HTERT RPE-1 (cell line): ENCODE measurements around the gene PRAF2.

Source experiments
- in situ Hi-C: fragments of 300-500 bp; cut with MboI; formaldehyde crosslinking; loops from 4 replicates; pipeline ENCODE4 v1.14.3; 2020; ENCODE audit warnings: low sequenced_read_pairs

PRAF2 gene, protein sequence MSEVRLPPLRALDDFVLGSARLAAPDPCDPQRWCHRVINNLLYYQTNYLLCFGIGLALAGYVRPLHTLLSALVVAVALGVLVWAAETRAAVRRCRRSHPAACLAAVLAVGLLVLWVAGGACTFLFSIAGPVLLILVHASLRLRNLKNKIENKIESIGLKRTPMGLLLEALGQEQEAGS

GRCh38 chrX:49073601-49074575, at the start of gene PRAF2:
Gene PRAF2, minus strand, starts transcription at chrX:49074002. Its CDS starts 15 bp downstream, at chrX:49073987.
- in situ Hi-C loops = no loop called here

- in situ Hi-C loops = no loop called here
These were observed 48.7 kb upstream of the PRAF2 start for GRCh38 chrX:49122499-49122898.

DNA sequence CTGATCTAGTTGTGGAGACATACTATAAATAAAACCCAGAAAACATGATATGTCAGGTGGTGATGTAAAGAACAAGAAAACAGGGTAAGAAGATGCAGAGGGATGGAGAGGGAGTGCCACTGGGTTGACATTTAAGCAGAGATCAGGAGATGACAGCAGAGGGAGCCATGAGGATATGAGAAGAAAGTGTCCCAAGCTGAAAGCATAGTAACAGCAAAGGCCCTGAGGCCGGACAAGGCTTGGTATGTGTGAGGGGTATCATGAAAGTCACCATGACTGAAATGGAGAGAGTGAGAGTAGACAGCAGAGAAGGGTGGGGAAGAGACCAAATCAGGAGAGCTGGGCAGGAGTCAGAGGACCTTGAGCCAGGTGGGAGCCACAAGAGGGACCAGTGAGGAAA, 46.3 kb upstream of the PRAF2 start:
- in situ Hi-C loops = no loop called here

DNA sequence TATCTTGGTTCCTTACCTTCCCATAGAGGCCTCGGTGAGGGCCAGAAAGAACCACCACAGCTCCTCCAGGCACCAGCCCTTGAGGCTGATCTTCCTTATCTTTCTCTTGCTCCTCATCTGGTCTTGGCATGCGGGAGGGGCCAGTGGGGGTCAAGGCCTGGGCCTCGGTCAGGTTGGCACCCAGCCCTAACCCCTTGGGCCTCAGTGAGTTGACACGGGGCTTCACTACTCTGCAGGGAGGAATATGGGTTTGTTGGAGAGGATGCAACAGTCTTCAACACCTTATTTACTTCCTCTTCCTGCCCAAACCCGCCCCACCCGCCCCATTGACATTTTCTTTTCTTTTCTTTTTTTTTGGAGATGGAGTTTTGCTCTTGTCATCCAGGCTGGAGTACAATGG, 43.8 kb upstream of the PRAF2 start:
- in situ Hi-C loops = no loop called here

GRCh38 chrX:49116716-49117115, 42.9 kb upstream of the PRAF2 start:
- in situ Hi-C loops = no loop called here

GRCh38 chrX:49116076-49116475, 42.3 kb upstream of the PRAF2 start:
- in situ Hi-C loops = no loop called here

DNA sequence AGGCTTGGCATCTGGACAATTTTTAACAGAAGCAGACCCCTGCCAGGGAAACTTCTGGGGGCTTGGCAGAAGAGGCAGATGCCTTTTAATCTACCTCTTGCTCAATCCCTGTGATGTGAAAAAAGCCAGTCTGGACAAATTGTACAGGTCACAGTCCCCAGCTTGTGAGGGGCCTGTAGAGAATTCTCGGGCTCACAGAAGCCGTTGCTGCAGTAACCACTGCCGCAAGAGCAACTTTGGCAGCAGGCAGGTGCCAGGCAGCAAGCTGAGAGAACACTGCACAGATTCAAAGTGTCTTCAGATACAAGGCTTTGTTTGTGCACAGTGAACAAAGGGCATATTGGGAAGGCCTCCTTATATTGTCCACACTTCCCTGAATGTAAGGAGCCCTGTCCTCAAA, 38.0 kb upstream of the PRAF2 start:
- in situ Hi-C loops = no loop called here

GRCh38 chrX:49110417-49110816, 36.6 kb upstream of the PRAF2 start:
- in situ Hi-C loops = no loop called here

GRCh38 chrX:49108641-49109040, 34.8 kb upstream of the PRAF2 start:
- in situ Hi-C loops = no loop called here

- in situ Hi-C loops = no loop called here
These were observed 33.1 kb upstream of the PRAF2 start for GRCh38 chrX:49106930-49107329.

GRCh38 chrX:49106296-49106695, 32.5 kb upstream of the PRAF2 start:
- in situ Hi-C loops = no loop called here

DNA sequence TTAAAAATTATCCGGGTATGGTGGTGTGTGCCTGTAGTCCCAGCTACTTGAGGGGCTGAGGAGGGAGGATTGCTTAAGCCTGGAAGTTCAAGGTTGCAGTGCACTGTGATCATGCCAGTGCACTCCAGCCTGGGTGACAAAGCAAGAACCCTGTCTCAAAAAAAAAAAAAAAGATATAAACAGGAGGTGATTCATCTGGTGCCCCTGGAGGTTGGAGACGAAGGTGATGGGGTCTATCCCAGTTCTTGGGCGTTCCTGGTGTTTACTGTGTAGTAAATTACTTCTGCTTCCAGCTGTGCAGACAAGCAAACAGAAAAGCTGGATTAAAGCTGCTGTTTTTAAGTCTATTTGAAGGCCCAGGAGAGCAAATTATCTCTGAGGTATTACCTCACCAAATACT, 29.8 kb upstream of the PRAF2 start:
- in situ Hi-C loops = no loop called here

DNA sequence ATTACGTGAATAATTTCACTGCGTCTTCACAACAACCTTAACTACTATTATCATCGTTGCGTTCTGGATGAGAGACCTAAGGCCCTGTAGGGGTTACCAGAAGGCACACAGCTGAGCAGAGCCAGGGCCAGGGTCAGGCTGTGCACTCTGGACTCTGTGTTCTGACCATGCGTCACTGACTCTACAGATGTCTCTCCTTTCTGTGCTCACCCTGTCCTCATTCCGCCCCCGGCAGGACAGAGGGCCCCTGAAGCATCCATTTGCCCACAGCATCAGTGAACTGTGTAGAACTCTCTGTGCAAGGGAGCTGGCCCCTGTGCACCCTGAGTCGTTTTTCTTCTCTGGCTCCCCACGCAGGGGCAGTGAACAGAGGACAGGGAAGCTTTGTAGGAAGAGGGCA, 28.4 kb upstream of the PRAF2 start:
- in situ Hi-C loops = no loop called here

- in situ Hi-C loops = no loop called here
These were observed 27.8 kb upstream of the PRAF2 start for GRCh38 chrX:49101629-49101984.

- in situ Hi-C loops = no loop called here
These were observed 27.2 kb upstream of the PRAF2 start for GRCh38 chrX:49100704-49101628.

DNA sequence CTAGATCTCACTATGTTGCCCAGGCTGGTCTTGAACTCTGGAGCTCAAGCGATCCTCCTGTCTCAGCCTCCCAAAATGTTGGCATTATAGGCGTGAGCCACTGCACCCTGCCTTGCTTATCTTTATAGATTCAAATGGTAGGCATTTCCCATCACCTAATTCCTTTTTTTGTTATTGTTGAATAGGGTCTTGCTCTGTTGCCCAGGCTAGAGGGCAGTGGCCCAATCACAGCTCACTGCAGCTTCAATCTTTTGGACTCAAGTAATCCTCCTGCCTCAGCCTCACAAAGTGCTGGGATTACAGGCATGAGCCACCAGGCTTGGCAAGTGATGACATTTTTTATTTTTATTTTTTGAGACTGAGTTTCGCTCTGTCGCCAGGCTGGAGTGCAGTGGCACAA, 22.6 kb upstream of the PRAF2 start:
- in situ Hi-C loops = no loop called here

DNA sequence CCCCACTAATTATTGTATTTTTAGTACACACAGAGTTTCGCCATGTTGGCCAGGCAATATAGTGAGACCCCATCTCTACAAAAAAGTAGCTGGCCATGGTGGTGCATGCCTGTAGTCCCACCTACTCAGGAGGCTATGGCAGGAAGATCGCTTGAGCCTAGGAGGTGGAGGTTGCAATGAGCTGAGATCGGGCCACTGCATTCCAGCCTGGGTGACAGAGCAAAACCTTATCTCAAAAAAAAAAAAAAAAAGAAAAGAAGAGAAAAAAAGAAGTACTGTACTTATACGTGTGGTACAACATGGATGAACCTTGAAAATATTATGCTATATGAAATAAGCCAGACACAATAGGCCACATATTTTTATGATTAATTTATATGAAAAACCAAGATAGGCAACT, 15.8 kb upstream of the PRAF2 start:
- in situ Hi-C loops = no loop called here

DNA sequence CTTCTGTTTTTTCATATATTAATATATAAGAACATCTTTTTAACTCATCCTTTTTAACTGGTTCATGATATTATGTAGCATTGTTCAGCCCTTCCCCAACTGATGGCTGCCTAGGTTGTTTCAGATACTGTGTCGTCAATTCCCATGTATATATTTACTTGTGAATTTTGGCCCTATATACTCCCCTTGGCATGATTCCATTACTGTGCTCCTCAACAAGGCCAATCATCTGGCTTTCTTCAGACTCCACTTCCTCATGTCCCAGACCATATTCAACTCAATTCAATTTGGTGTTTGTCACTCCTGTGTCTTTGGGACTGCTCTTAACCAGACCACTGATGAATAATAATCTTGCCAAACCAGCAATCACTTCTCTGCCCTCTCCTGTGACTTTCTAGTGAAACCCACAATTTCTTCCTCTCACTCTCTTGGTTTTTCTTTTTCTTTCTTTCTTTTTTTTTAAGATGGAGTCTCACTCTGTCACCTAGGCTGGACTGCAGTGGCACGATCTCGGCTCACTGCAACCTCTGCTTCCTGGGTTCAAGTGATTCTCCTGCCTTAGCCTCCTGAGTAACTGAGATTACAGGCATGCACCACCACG, 8.6 kb upstream of the PRAF2 start:
- in situ Hi-C loops = no loop called here

GRCh38 chrX:49079489-49080428, 6.0 kb upstream of the PRAF2 start, which contains the start of gene WDR45:
Gene WDR45, minus strand, starts transcription at chrX:49079887. Its CDS starts 1,792 bp downstream, at chrX:49078095.
- in situ Hi-C loops = no loop called here

- in situ Hi-C loops = no loop called here
These were observed 4.1 kb upstream of the PRAF2 start for GRCh38 chrX:49077941-49078340.
